ENCODE measurements around the gene HS3ST5. TPM values are rescaled to one million over a fixed set of nuclear protein-coding genes. Genes with fewer than 3 reads are reported as not detected.

Gene HS3ST5
- total RNA-seq, 4 donors from 2014 or later: not detected

- no peak for DNase-seq (ENCODE audit: low spot score in 2 of 2)
- Histone ChIP-seq H3K9me3 (no peaks in the 10 kb centered on the region), H3K36me3 (no peaks in the 10 kb centered on the region), H3K27me3 (no peaks in the 10 kb centered on the region), H3K27ac (no peak overlapping the region), H3K4me3 (no peak overlapping the region), H3K4me1 (no peaks in the 10 kb centered on the region)
- TF ChIP-seq POLR2AphosphoS5 (IDR thresholded peaks at IDR 0.05): no peak
- TF ChIP-seq EP300 (IDR thresholded peaks at IDR 0.05): no peak
- TF ChIP-seq POLR2A (IDR thresholded peaks at IDR 0.05): no peak
- no peak for TF ChIP-seq CTCF (IDR thresholded peaks at IDR 0.05)
- 89% methylated on average over 4 of the region's 4 CpGs for WGBS
Measured at GRCh38 chr6:114210467-114210866, 132.4 kb downstream of the HS3ST5 start.

DNA sequence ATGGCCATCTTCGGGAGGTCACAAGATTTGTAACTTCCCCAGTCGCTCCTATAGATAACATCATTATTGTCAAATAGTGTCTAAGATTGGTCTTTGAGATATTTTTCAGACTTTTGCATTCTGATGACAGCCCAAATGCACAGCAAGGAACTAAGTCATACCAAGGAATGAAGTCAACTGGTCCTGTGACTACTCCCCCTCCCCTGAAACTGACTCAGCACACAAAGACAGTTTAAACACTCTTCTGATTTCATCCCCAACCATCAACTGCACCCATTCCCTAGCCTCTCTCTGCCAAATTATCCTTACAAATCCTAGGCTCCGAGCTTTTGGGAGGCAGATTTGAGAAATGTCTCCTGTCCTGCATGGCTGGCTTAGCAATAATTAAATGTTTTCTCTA lies 139.4 kb downstream of the HS3ST5 start:
- Histone ChIP-seq H3K4me3 (no peak overlapping the region), H3K27ac (no peak overlapping the region), H3K36me3 (no peaks in the 10 kb centered on the region), H3K4me1 (no peaks in the 10 kb centered on the region), H3K9me3 (no peaks in the 10 kb centered on the region), H3K27me3 (peaks cover 5% of the 10 kb centered on the region)
- 93% methylated on average over 3 of the region's 3 CpGs for WGBS
- no peak for TF ChIP-seq POLR2A (IDR thresholded peaks at IDR 0.05)
- no peak for TF ChIP-seq CTCF (IDR thresholded peaks at IDR 0.05)
- TF ChIP-seq POLR2AphosphoS5 (IDR thresholded peaks at IDR 0.05): no peak
- no peak for TF ChIP-seq EP300 (IDR thresholded peaks at IDR 0.05)
- DNase-seq (ENCODE audit: low spot score in 2 of 2): no peak

DNA sequence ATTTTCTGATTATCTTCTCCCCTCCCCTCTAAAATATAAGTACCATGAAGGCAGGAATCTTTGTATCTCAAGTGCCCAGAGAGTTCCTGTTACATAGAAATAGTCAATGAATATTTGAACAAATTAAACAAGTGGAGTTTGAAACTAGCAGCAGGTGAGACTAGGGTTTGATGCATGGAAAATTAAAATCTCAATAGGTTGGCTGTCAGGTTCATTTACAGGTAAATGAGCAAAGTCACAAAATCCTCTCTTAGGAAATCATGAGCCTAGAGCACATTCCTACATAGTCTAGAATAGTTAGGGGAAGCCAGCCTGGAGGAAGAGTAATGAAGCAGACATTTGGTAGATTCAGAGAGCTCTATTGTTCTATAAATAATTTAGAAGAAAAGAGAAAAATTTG lies 140.4 kb downstream of the HS3ST5 start:
- no peak for TF ChIP-seq POLR2A (IDR thresholded peaks at IDR 0.05)
- no peak for TF ChIP-seq EP300 (IDR thresholded peaks at IDR 0.05)
- TF ChIP-seq CTCF (IDR thresholded peaks at IDR 0.05): no peak
- TF ChIP-seq POLR2AphosphoS5 (IDR thresholded peaks at IDR 0.05): no peak
- no peaks in the 10 kb centered on the region for H3K9me3 ChIP-seq
- DNase-seq (ENCODE audit: low spot score in 2 of 2): no peak
- no peaks in the 10 kb centered on the region for H3K36me3 ChIP-seq
- peaks cover 5% of the 10 kb centered on the region for H3K27me3 ChIP-seq
- H3K4me3 ChIP-seq: no peak overlapping the region
- H3K27ac ChIP-seq: no peak overlapping the region
- H3K4me1 ChIP-seq: no peaks in the 10 kb centered on the region

GRCh38 chr6:114200891-114201290 lies 141.9 kb downstream of the HS3ST5 start:
- Histone ChIP-seq H3K4me1 (no peaks in the 10 kb centered on the region), H3K27ac (no peak overlapping the region), H3K4me3 (no peak overlapping the region), H3K36me3 (no peaks in the 10 kb centered on the region), H3K9me3 (no peaks in the 10 kb centered on the region), H3K27me3 (peaks cover 5% of the 10 kb centered on the region)
- DNase-seq (ENCODE audit: low spot score in 2 of 2): no peak
- TF ChIP-seq CTCF (IDR thresholded peaks at IDR 0.05) (no peak), EP300 (IDR thresholded peaks at IDR 0.05) (no peak), POLR2AphosphoS5 (IDR thresholded peaks at IDR 0.05) (no peak), POLR2A (IDR thresholded peaks at IDR 0.05) (no peak)
- WGBS: 93% methylated on average over 3 of the region's 3 CpGs

DNA sequence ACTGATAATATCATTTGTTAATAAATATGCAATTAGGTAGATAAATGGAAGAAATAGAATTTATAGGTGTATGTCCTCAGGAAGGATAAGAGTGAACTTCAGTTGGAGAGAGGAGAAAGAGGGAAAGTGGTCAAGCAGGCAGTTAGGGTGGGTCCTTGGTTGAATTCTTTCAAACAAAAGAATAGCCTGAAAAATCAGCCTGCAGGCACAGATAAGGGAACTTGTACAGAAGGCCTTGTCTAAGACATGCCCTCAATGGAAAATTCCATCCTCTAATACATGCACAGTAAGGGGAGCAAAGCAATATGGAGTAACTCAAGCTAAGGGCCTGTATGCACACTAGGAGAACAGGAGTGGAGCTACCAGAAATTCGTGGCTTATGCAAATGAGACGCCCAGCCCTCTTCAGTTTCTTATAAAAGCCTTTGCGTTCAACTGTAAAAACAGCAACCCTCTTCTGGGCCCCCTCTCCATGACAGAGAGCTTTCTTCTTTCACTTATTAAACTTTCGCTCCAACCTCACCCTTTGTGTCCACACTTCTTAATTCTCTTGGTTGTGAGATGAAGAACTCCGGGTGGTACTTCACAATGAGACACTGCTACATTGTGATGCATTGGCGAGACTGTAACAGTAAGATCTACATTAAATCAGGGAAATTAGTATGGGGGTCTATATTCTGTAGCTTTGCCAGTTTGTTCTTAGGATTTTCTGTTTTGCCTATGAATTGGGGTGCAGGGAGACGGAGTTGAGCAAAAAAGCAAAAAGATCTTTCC lies 147.0 kb downstream of the HS3ST5 start:
- H3K27me3 ChIP-seq: no peaks in the 10 kb centered on the region
- DNase-seq (ENCODE audit: low spot score in 2 of 2): no peak
- H3K9me3 ChIP-seq: no peaks in the 10 kb centered on the region
- no peaks in the 10 kb centered on the region for H3K36me3 ChIP-seq
- TF ChIP-seq POLR2A (IDR thresholded peaks at IDR 0.05): no peak
- no peak for TF ChIP-seq EP300 (IDR thresholded peaks at IDR 0.05)
- TF ChIP-seq POLR2AphosphoS5 (IDR thresholded peaks at IDR 0.05): no peak
- H3K4me3 ChIP-seq: no peak overlapping the region
- H3K4me1 ChIP-seq: no peaks in the 10 kb centered on the region
- H3K27ac ChIP-seq: no peak overlapping the region
- 82% methylated on average over 7 of the region's 7 CpGs for WGBS

GRCh38 chr6:114195027-114195365 lies 147.8 kb downstream of the HS3ST5 start:
- WGBS: 48% methylated on average over 1 of the region's 1 CpG

More at GRCh38 chr6:114195027-114195365, 147.8 kb downstream of the HS3ST5 start:
- Histone ChIP-seq H3K36me3 (no peaks in the 10 kb centered on the region), H3K27ac (no peak overlapping the region), H3K27me3 (no peaks in the 10 kb centered on the region), H3K4me1 (no peaks in the 10 kb centered on the region), H3K4me3 (no peak overlapping the region), H3K9me3 (no peaks in the 10 kb centered on the region)
- TF ChIP-seq POLR2AphosphoS5 (IDR thresholded peaks at IDR 0.05): no peak
- TF ChIP-seq EP300 (IDR thresholded peaks at IDR 0.05): no peak
- no peak for TF ChIP-seq POLR2A (IDR thresholded peaks at IDR 0.05)
- TF ChIP-seq CTCF (IDR thresholded peaks at IDR 0.05): no peak
- DNase-seq (ENCODE audit: low spot score in 2 of 2): no peak

All from suprapubic skin (tissue), 4 donors.